GM18499 (cell line): ENCODE results near the gene TSPAN9.

Experiments used
- ATAC-seq: cut with Tn5 transposase; IDR thresholded peaks from one replicate; pipeline ENCODE4 v1.9.1; 2021; ENCODE audit warnings: moderate number of reproducible peaks; ENCODE audit not compliant: insufficient read depth, unreplicated experiment

Gene TSPAN9

GRCh38 chr12:3199551-3200031 lies 122.4 kb downstream of the TSPAN9 start:
- no peak for ATAC-seq

GRCh38 chr12:3200032-3200617 lies 122.9 kb downstream of the TSPAN9 start:
- no peak for ATAC-seq

GRCh38 chr12:3200814-3201233 lies 123.6 kb downstream of the TSPAN9 start:
- ATAC-seq = no peak

- ATAC-seq = no peak
Measured at GRCh38 chr12:3201339-3202051, 124.3 kb downstream of the TSPAN9 start.

GRCh38 chr12:3202096-3202495 lies 124.9 kb downstream of the TSPAN9 start:
- ATAC-seq = no peak

- no peak for ATAC-seq
Measured at GRCh38 chr12:3202734-3203446, 125.7 kb downstream of the TSPAN9 start.

GRCh38 chr12:3203713-3204112 lies 126.5 kb downstream of the TSPAN9 start:
- no peak for ATAC-seq

GRCh38 chr12:3204143-3204542 lies 127.0 kb downstream of the TSPAN9 start:
- ATAC-seq = no peak

- no peak for ATAC-seq
Measured at GRCh38 chr12:3204730-3205531, 127.8 kb downstream of the TSPAN9 start.

GRCh38 chr12:3205742-3206519 lies 128.8 kb downstream of the TSPAN9 start:
- ATAC-seq = no peak

GRCh38 chr12:3206536-3207072 lies 129.4 kb downstream of the TSPAN9 start:
- ATAC-seq = no peak

GRCh38 chr12:3207175-3207574 lies 130.0 kb downstream of the TSPAN9 start:
- no peak for ATAC-seq

GRCh38 chr12:3207858-3208257 lies 130.7 kb downstream of the TSPAN9 start:
- no peak for ATAC-seq

- no peak for ATAC-seq
Measured at GRCh38 chr12:3213188-3213587, 136.0 kb downstream of the TSPAN9 start.

GRCh38 chr12:3213768-3214167 lies 136.6 kb downstream of the TSPAN9 start:
- no peak for ATAC-seq

GRCh38 chr12:3214526-3215365 lies 137.6 kb downstream of the TSPAN9 start:
- ATAC-seq = no peak

GRCh38 chr12:3215410-3215975 lies 138.3 kb downstream of the TSPAN9 start:
- no peak for ATAC-seq

- ATAC-seq = no peak
Measured at GRCh38 chr12:3216097-3216496, 138.9 kb downstream of the TSPAN9 start.
